Skin of body (tissue), 3 donors: ENCODE measurements around the gene LRP1B. TPM values are rescaled to one million over a fixed set of nuclear protein-coding genes. Genes with fewer than 3 reads are reported as not detected.

Experiments used
- DNase-seq: peaks from one replicate; lab custom pipeline; 2025; lab: John Stamatoyannopoulos, UW
- small RNA-seq: library from RNA; depleted of rRNA; stranded (forward); fragments of <200 nt; gene quantifications from one replicate; pipeline ENCODE3, GENCODE V24; 2014; ENCODE audit warnings: low replicate concordance
- total RNA-seq: library from RNA; depleted of rRNA; stranded (reverse); fragments of >200 nt; gene quantifications from one replicate; pipeline ENCODE4 v1.2.3, GENCODE V29; 2014

LRP1B gene
- total RNA-seq, 1 donor from 2014 or later = 1.7 TPM

DNA sequence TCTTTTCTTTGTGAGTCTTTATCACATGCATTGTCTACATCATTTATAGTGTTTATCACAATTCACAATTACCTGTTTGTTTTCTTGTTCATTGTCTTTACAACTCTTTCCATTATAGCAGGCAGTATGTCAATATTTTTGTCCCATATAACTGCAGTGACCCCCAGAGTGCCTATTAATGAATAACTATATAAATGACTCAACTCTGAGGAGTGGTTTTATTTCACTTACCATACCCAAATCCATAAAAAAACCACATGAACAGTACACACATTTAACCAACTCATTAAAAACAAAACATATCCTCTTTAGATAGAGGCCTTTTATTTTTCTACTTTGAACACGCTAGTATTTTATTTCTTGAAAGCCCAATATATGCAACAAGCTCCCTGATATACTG, 1931.5 kb downstream of the LRP1B start:
- DNase-seq = no peak

DNA sequence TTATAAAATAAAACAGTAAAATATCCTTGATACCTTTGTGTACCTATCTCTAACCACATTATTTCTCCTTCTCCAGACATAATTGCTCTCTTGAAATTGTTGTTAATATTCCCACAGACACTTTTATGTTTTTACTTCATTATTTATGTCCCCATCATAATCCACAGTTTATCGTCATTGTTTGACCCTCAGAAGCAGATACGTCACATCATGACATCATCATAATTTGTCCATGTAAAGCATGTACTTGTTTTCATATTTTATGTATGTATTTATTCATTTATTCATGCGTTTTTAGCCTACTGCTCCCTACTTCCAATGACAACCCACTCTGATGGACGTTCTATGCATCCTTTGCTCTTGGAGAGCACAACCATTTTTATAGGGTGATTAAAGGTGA, 1943.7 kb downstream of the LRP1B start:
- DNase-seq = no peak

DNA sequence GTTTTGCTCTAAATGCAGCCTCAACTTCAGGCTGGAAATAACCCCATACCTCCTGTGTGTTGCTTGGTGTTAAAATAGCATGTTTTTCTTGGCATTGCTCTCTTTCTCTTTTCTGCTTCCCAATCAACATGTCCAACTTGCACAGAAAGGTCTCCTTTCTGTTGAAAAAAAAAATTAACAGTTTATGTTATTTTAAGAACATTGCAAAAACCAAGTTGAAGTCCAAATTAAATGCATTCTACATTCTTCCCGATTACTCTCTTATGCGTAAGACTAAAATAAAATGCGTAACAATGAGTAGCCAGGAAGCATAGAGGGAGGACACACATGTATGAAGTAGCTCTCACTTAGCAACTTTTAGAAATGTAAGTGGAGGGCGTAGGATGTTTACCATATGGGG, 1944.5 kb downstream of the LRP1B start:
- no peak for DNase-seq

DNA sequence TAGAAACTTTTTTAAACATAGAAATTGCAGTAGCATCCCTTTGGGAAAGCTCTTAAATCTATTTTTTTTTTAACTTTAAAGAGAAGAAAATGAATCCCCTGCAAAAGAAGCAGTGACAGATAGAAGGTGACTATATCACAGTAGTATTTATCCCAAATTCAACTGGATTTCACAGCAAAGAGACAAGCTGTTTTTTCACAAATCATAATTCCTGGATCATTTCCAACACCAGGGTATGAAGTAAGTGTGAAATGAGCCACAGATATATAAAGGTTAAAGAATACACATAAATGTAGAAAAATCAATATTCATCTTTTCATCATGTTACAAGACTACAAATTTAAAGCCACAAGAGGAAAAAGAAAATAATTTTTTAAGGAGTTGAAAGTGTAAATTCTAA, 1945.7 kb downstream of the LRP1B start:
- DNase-seq = no peak

DNA sequence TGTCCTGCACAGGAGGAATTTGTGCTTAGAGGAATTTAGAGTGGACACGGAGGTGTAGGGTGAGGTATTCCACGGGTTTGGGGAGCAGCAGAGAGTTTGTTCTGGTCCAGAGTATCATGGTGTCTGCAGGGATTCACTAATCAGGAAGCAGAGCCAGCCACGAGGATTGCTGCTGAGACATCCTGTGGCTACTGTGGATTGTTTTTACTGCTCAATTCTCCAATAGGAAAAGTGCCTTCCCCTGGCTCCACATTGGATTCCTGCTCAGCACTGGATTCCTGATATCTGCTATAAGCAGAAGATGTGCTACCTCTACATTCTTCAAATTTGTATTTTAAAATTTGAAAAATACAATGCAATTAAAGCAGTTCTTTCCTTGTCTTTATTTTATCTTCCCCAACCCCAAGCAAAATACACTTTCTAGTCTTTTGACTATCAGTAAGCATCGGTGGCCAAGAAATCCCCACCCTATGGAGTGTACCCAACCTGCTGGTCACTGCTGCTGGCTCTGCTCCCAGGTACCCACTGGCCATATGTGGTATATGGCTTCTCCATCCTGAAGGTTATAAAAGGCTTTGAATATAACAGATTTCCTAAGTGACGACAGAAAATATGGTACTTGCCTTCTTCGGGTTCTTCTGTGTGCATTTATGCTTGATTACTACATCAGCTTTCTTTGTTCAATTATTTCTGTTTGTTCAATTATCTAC, 1947.6 kb downstream of the LRP1B start:
- DNase-seq = no peak

Small RNAs within 50 kb of the gene (small RNA-seq; reads per million reads assigned to genes)
- not detected for gene AC068287.1
- not detected for gene MTCO1P44
- not detected for gene RF00019
- not detected for gene RF02271
- not detected for gene RNU6-904P
